Glutamatergic neuron (in vitro differentiated cells): ENCODE data around the gene CSNK1A1. TPM values are rescaled to one million over a fixed set of nuclear protein-coding genes. Genes with fewer than 3 reads are reported as not detected.
"Not testable (repeated sequence)": the region's sequence is repeated elsewhere in the genome, so short reads cannot be mapped to it uniquely, and the experiment has no call there.

Experiments
- DNase-seq: peaks from one replicate; pipeline ENCODE4 v3.0.0; 2022
- H3K27ac Mint-ChIP-seq: one replicate; pipeline ENCODE4 v1.8.0; 2020; ENCODE audit warnings: mild to moderate bottlenecking, mixed read lengths, inconsistent platforms; ENCODE audit not compliant: unreplicated experiment
- H3K27me3 Mint-ChIP-seq: one replicate; pipeline ENCODE4 v1.8.0; 2020; ENCODE audit warnings: mild to moderate bottlenecking, moderate library complexity, mixed read lengths, inconsistent platforms; ENCODE audit not compliant: unreplicated experiment
- H3K36me3 Mint-ChIP-seq: one replicate; pipeline ENCODE4 v1.8.0; 2020; ENCODE audit warnings: mild to moderate bottlenecking, mixed read lengths, inconsistent platforms; ENCODE audit not compliant: unreplicated experiment
- H3K4me1 Mint-ChIP-seq: one replicate; pipeline ENCODE4 v1.8.0; 2020; ENCODE audit warnings: mild to moderate bottlenecking, low read depth, mixed read lengths, inconsistent platforms; ENCODE audit not compliant: unreplicated experiment
- H3K4me3 Mint-ChIP-seq: one replicate; pipeline ENCODE4 v1.8.0; 2020; ENCODE audit warnings: mild to moderate bottlenecking, mixed read lengths, inconsistent platforms; ENCODE audit not compliant: unreplicated experiment
- H3K9me3 Mint-ChIP-seq: one replicate; pipeline ENCODE4 v1.8.0; 2020; ENCODE audit warnings: mild to moderate bottlenecking, moderate library complexity, mixed read lengths, inconsistent platforms; ENCODE audit not compliant: unreplicated experiment
- CTCF ChIP-seq: fragments of 200-600 bp; sonication (generic); IDR thresholded peaks from one replicate; pipeline ENCODE4 v1.5.0; 2021; ENCODE audit not compliant: partially characterized antibody, unreplicated experiment
- total RNA-seq: library from RNA; stranded (reverse); fragmentation: NEBNext Ultra II Directional; extraction: Animal tissue kit (Norgen Biotek cat#: 25700); gene quantifications from one replicate; pipeline ENCODE4 v1.2.1, GENCODE V29; 2021; ENCODE audit not compliant: unreplicated experiment

Gene CSNK1A1
- total RNA-seq, 1 donor from 2014 or later: 289 TPM

GRCh38 chr5:149597618-149598017, 46.4 kb upstream of the CSNK1A1 start:
- no peak overlapping the region for H3K4me3 Mint-ChIP-seq
- no peaks in the 10 kb centered on the region for H3K36me3 Mint-ChIP-seq
- H3K4me1 Mint-ChIP-seq: no peaks in the 10 kb centered on the region
- H3K27me3 Mint-ChIP-seq: peaks cover 5% of the 10 kb centered on the region
- no peak for TF ChIP-seq CTCF
- H3K27ac Mint-ChIP-seq: no peak overlapping the region
- DNase-seq: no peak
- H3K9me3 Mint-ChIP-seq: peaks cover 2% of the 10 kb centered on the region

DNA sequence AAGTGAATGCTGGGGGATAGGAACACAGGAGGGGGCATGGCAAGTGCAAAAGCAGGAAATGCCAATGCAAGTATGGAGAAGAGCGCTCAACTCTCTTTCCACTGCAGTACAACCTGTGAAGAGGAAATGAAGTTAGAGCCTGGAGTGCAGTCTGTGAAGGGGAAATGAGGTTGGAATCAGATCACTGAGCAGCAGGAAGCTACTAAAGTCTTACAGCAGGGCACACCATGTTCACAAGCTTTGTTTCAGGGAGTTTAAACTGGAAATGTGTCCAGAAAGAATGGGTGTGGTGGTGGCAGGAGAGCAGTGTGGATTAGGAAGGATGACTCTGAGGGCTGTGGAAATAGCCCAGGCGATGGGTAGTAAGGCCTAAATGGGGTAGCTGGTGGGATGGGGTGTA, 45.5 kb upstream of the CSNK1A1 start:
- Mint-ChIP-seq H3K4me1 (no peaks in the 10 kb centered on the region), H3K9me3 (peaks cover 2% of the 10 kb centered on the region), H3K27ac (no peak overlapping the region), H3K4me3 (no peak overlapping the region), H3K27me3 (peaks cover 5% of the 10 kb centered on the region), H3K36me3 (no peaks in the 10 kb centered on the region)
- TF ChIP-seq CTCF: no peak
- no peak for DNase-seq

- DNase-seq, H3K27me3 Mint-ChIP-seq, H3K9me3 Mint-ChIP-seq, H3K27ac Mint-ChIP-seq, H3K4me3 Mint-ChIP-seq, H3K4me1 Mint-ChIP-seq, H3K36me3 Mint-ChIP-seq: not testable (repeated sequence)
Observed at GRCh38 chr5:149595105-149595504, 43.9 kb upstream of the CSNK1A1 start.

- Mint-ChIP-seq H3K27ac (no peak overlapping the region), H3K4me3 (no peak overlapping the region), H3K36me3 (no peaks in the 10 kb centered on the region), H3K27me3 (peaks cover 5% of the 10 kb centered on the region), H3K9me3 (peaks cover 2% of the 10 kb centered on the region), H3K4me1 (no peaks in the 10 kb centered on the region)
- no peak for TF ChIP-seq CTCF
- DNase-seq: no peak
Observed at GRCh38 chr5:149594206-149594895, 43.1 kb upstream of the CSNK1A1 start.

- Mint-ChIP-seq H3K27me3 (peaks cover 5% of the 10 kb centered on the region), H3K4me1 (no peaks in the 10 kb centered on the region), H3K4me3 (no peak overlapping the region), H3K27ac (no peak overlapping the region), H3K36me3 (no peaks in the 10 kb centered on the region), H3K9me3 (peaks cover 2% of the 10 kb centered on the region)
- no peak for DNase-seq
- no peak for TF ChIP-seq CTCF
Observed at GRCh38 chr5:149593370-149593769, 42.1 kb upstream of the CSNK1A1 start.
